Astrocyte of the spinal cord (primary cell): ENCODE results near the gene GFOD1.

Source experiments
- DNase-seq: peaks from one replicate; pipeline ENCODE4 v3.0.0; 2011; ENCODE audit warnings: low read depth, low spot score
- H3K4me3 ChIP-seq: 2 replicates; pipeline ENCODE4 v1.5.1; 2011; ENCODE audit warnings: low read depth, mild to moderate bottlenecking, low read length, moderate library complexity
- CTCF ChIP-seq: IDR thresholded peaks from 2 replicates; pipeline ENCODE4 v1.5.1; 2012; ENCODE audit warnings: low read depth, mild to moderate bottlenecking, low read length, inconsistent platforms
- in situ Hi-C: cut with HindIII; loops from 2 replicates; pipeline ENCODE4 v1.10.0; 2017; ENCODE audit warnings: low sequenced_read_pairs

GFOD1 gene

GRCh38 chr6:13500915-13501314 is 13.5 kb upstream of the GFOD1 start:
- DNase-seq = no peak
- TF ChIP-seq CTCF = no peak
- in situ Hi-C loops = no loop called here
- H3K4me3 ChIP-seq = no peak overlapping the region

- TF ChIP-seq CTCF = no peak
- in situ Hi-C loops = no loop called here
- DNase-seq = no peak
- no peak overlapping the region for H3K4me3 ChIP-seq
Observed at GRCh38 chr6:13500264-13500663, 12.9 kb upstream of the GFOD1 start.

- no peak overlapping the region for H3K4me3 ChIP-seq
- TF ChIP-seq CTCF = no peak
- in situ Hi-C loops = no loop called here
- no peak for DNase-seq
Observed at GRCh38 chr6:13496513-13497190, 9.3 kb upstream of the GFOD1 start.

- no peak for TF ChIP-seq CTCF
- no peak overlapping the region for H3K4me3 ChIP-seq
- DNase-seq = no peak
- in situ Hi-C loops = no loop called here
Observed at GRCh38 chr6:13495818-13496217, 8.4 kb upstream of the GFOD1 start.

GRCh38 chr6:13495112-13495776 is 7.8 kb upstream of the GFOD1 start:
- no peak for TF ChIP-seq CTCF
- no peak overlapping the region for H3K4me3 ChIP-seq
- no peak for DNase-seq
- in situ Hi-C loops = no loop called here

GRCh38 chr6:13494137-13494536 is 6.7 kb upstream of the GFOD1 start:
- DNase-seq = no peak
- TF ChIP-seq CTCF = no peak
- in situ Hi-C loops = no loop called here
- no peak overlapping the region for H3K4me3 ChIP-seq
